Naive thymus-derived CD4-positive, alpha-beta T cell (primary cell): ENCODE data around the gene ACSM6. TPM values are rescaled to one million over a fixed set of nuclear protein-coding genes. Genes with fewer than 3 reads are reported as not detected.

ENCODE experiments used
- ATAC-seq: fragments of 150-1000 bp; cut with Tn5 transposase; 2 replicates; pipeline ENCODE4 v1.10.0; 2021; ENCODE audit warnings: mild to moderate bottlenecking, moderate library complexity
- CTCF ChIA-PET: fragments of 350-600 bp; sonication (Branson Sonifier 250); formaldehyde crosslinking; loops from one replicate; lab custom pipeline; 2021; ENCODE audit warnings: antibody characterized with exemption; lab: Charles Lee
- POLR2A ChIA-PET: fragments of 350-600 bp; sonication (Branson Sonifier 250); formaldehyde crosslinking; loops from one replicate; lab custom pipeline; 2021; ENCODE audit warnings: antibody characterized with exemption, inconsistent platforms; lab: Charles Lee
- DNase-seq, 9 donors: peaks; one replicate each; pipeline versions ENCODE4 v3.0.0 to v3.0.0-alpha.2; 2020 to 2022; ENCODE audit warnings: mixed read lengths in 1 of 9
- H3K27ac ChIP-seq: one replicate; pipeline ENCODE4 v1.7.0; 2013; ENCODE audit warnings: mild to moderate bottlenecking, low read depth, low read length, moderate library complexity
- H3K27me3 ChIP-seq, 2 donors: one replicate each; pipeline ENCODE4 v1.7.0; 2013; ENCODE audit warnings: low read length in 2 of 2, mild to moderate bottlenecking in 2 of 2, moderate library complexity in 2 of 2; ENCODE audit not compliant: control insufficient read depth in 2 of 2, insufficient read depth in 2 of 2
- H3K36me3 ChIP-seq, 3 experiments: 1 replicate in 2 of 3; 2 replicates in 1 of 3; pipeline ENCODE4 v1.7.0; 2013; ENCODE audit warnings: low read length in 3 of 3, mild to moderate bottlenecking in 3 of 3, moderate library complexity in 1 of 3; ENCODE audit not compliant: insufficient read depth in 3 of 3, control insufficient read depth in 2 of 3
- H3K4me1 ChIP-seq, 2 donors: one replicate each; pipeline ENCODE4 v1.7.0; 2013; ENCODE audit warnings: low read length in 2 of 2, mild to moderate bottlenecking in 2 of 2, moderate library complexity in 1 of 2; ENCODE audit not compliant: control insufficient read depth in 2 of 2, insufficient read depth in 2 of 2
- H3K4me3 ChIP-seq: 2 replicates; pipeline ENCODE4 v1.7.0; 2013; ENCODE audit warnings: mild to moderate bottlenecking, low read length
- H3K9me3 ChIP-seq, 3 experiments: 1 replicate in 2 of 3; 2 replicates in 1 of 3; pipeline ENCODE4 v1.7.0; 2013; ENCODE audit warnings: low read length in 3 of 3; ENCODE audit not compliant: control insufficient read depth in 2 of 3
- H3K27ac Mint-ChIP-seq, 9 donors: one replicate each; pipeline ENCODE4 v1.8.0; 2020 to 2022; ENCODE audit warnings: mixed read lengths in 9 of 9, mild to moderate bottlenecking in 8 of 9, moderate library complexity in 5 of 9, inconsistent platforms in 2 of 9
- H3K27me3 Mint-ChIP-seq, 5 donors: one replicate each; pipeline ENCODE4 v1.8.0; 2021 to 2022; ENCODE audit warnings: mixed read lengths in 5 of 5, mild to moderate bottlenecking in 1 of 5
- H3K36me3 Mint-ChIP-seq, 5 donors: one replicate each; pipeline ENCODE4 v1.8.0; 2020 to 2022; ENCODE audit warnings: mixed read lengths in 5 of 5, mild to moderate bottlenecking in 3 of 5, inconsistent platforms in 1 of 5
- H3K4me1 Mint-ChIP-seq, 7 donors: one replicate each; pipeline ENCODE4 v1.8.0; 2020 to 2022; ENCODE audit warnings: mixed read lengths in 7 of 7, mild to moderate bottlenecking in 3 of 7, inconsistent platforms in 1 of 7
- H3K4me3 Mint-ChIP-seq, 10 donors: one replicate each; pipeline ENCODE4 v1.8.0; 2020 to 2022; ENCODE audit warnings: mild to moderate bottlenecking in 10 of 10, mixed read lengths in 10 of 10, moderate library complexity in 6 of 10, inconsistent platforms in 2 of 10
- H3K9me3 Mint-ChIP-seq, 11 donors: one replicate each; pipeline ENCODE4 v1.8.0; 2020 to 2022; ENCODE audit warnings: mixed read lengths in 11 of 11, mild to moderate bottlenecking in 4 of 11, inconsistent platforms in 1 of 11, moderate library complexity in 1 of 11
- intact Hi-C, 2 donors: fragments of 100-400 bp; cut with micrococcal nuclease; formaldehyde crosslinking; loops; one replicate each; pipeline ENCODE4 v1.15.1; 2023
- polyA plus RNA-seq, 2 donors: library from polyadenylated mRNA; unstranded; fragments of 300-500 nt; fragmentation: Illumina TruSeq; gene quantifications; one replicate each; pipeline ENCODE4 v1.2.3, GENCODE V29; 2021
- total RNA-seq, 6 experiments: library from RNA in 5 of 6; stranded (reverse) in 5 of 6; gene quantifications; 1 replicate in 5 of 6; 2 replicates in 1 of 6; pipeline ENCODE4 v1.2.3 and lab custom pipeline; 2021 to 2026

The ACSM6 gene
- total and polyA plus RNA-seq, 7 experiments from 2014 or later: not detected

GRCh38 chr10:95177429-95177828 lies 16.6 kb upstream of the ACSM6 start:
- H3K27ac ChIP-seq: no peak overlapping the region
- Mint-ChIP-seq H3K27ac (no peak overlapping the region), H3K4me3 (no peak overlapping the region), H3K27me3 (peaks cover 0 to 28% (median 11%) of the 10 kb centered on the region in 5 donors), H3K4me1 (no peaks in the 10 kb centered on the region), H3K36me3 (no peaks in the 10 kb centered on the region), H3K9me3 (peaks cover 0 to 7% (median 1%) of the 10 kb centered on the region in 11 donors)
- ATAC-seq (no peak), DNase-seq (no peak)
- no peaks in the 10 kb centered on the region for H3K4me1 ChIP-seq
- intact Hi-C loops: no loop called here
- CTCF ChIA-PET: no interaction called here
- POLR2A ChIA-PET: no interaction called here
- no peaks in the 10 kb centered on the region for H3K27me3 ChIP-seq
- no peak overlapping the region for H3K4me3 ChIP-seq
- no peaks in the 10 kb centered on the region for H3K36me3 ChIP-seq
- H3K9me3 ChIP-seq: no peaks in the 10 kb centered on the region

GRCh38 chr10:95178266-95178665 lies 15.8 kb upstream of the ACSM6 start:
- POLR2A ChIA-PET: no interaction called here
- H3K4me3 Mint-ChIP-seq: no peak overlapping the region
- no peak overlapping the region for H3K27ac Mint-ChIP-seq

GRCh38 chr10:95178797-95179196 lies 15.2 kb upstream of the ACSM6 start:
- ATAC-seq (no peak), DNase-seq (no peak)
- intact Hi-C loops: no loop called here
- Mint-ChIP-seq H3K36me3 (no peaks in the 10 kb centered on the region), H3K27ac (no peak overlapping the region), H3K27me3 (peaks cover 0 to 36% (median 11%) of the 10 kb centered on the region in 5 donors), H3K9me3 (peaks cover 0 to 7% (median 1%) of the 10 kb centered on the region in 11 donors), H3K4me3 (no peak overlapping the region), H3K4me1 (peaks cover 0 to 4% (median 1%) of the 10 kb centered on the region in 7 donors)
- no peak overlapping the region for H3K4me3 ChIP-seq
- ChIA-PET POLR2A (no interaction called here), CTCF (no interaction called here)
- no peaks in the 10 kb centered on the region for H3K36me3 ChIP-seq
- H3K9me3 ChIP-seq: no peaks in the 10 kb centered on the region
- no peak overlapping the region for H3K27ac ChIP-seq
- no peaks in the 10 kb centered on the region for H3K4me1 ChIP-seq
- H3K27me3 ChIP-seq: no peaks in the 10 kb centered on the region

More at GRCh38 chr10:95178266-95178665, 15.8 kb upstream of the ACSM6 start:
- no peak overlapping the region for H3K4me3 ChIP-seq
- peaks cover 0 to 35% (median 11%) of the 10 kb centered on the region in 5 donors for H3K27me3 Mint-ChIP-seq
- intact Hi-C loops: no loop called here
- peaks cover 0 to 7% (median 1%) of the 10 kb centered on the region in 11 donors for H3K9me3 Mint-ChIP-seq
- no peaks in the 10 kb centered on the region for H3K36me3 ChIP-seq
- no peaks in the 10 kb centered on the region for H3K4me1 ChIP-seq
- H3K27me3 ChIP-seq: no peaks in the 10 kb centered on the region
- no peaks in the 10 kb centered on the region for H3K36me3 Mint-ChIP-seq
- ATAC-seq (no peak), DNase-seq (no peak)
- CTCF ChIA-PET: no interaction called here
- H3K27ac ChIP-seq: no peak overlapping the region
- peaks cover 0 to 4% (median 0%) of the 10 kb centered on the region in 7 donors for H3K4me1 Mint-ChIP-seq
- H3K9me3 ChIP-seq: no peaks in the 10 kb centered on the region

GRCh38 chr10:95181726-95182125 lies 12.3 kb upstream of the ACSM6 start:
- intact Hi-C loops: loop anchor here (2.0 to 5.0 kb wide), 5 partner anchors 49 to 634 kb away; partner anchors contain the start of genes HELLS (in 1 of the 2) and PDLIM1 (in 1 of the 2)
- no peak overlapping the region for H3K27ac Mint-ChIP-seq
- Histone ChIP-seq H3K27ac (no peak overlapping the region), H3K36me3 (no peaks in the 10 kb centered on the region), H3K9me3 (no peaks in the 10 kb centered on the region), H3K4me3 (no peak overlapping the region), H3K4me1 (no peaks in the 10 kb centered on the region), H3K27me3 (no peaks in the 10 kb centered on the region)
- peaks cover 0 to 5% (median 2%) of the 10 kb centered on the region in 11 donors for H3K9me3 Mint-ChIP-seq
- CTCF ChIA-PET: interaction anchor here (1.6 kb wide), 1 partner anchor 62 kb away, joined by 5 read pairs; no protein-coding TSS in a partner anchor
- peaks cover 0 to 50% (median 24%) of the 10 kb centered on the region in 5 donors for H3K27me3 Mint-ChIP-seq
- POLR2A ChIA-PET: no interaction called here
- H3K4me1 Mint-ChIP-seq: peaks cover 5 to 10% (median 6%) of the 10 kb centered on the region in 7 donors
- H3K36me3 Mint-ChIP-seq: peaks cover 0 to 3% (median 0%) of the 10 kb centered on the region in 5 donors
- H3K4me3 Mint-ChIP-seq: no peak overlapping the region
- no peak for ATAC-seq
- DNase-seq: no peak

GRCh38 chr10:95183271-95184230 lies 10.5 kb upstream of the ACSM6 start:
- H3K9me3 Mint-ChIP-seq: peaks cover 0 to 5% (median 0%) of the 10 kb centered on the region in 11 donors
- H3K4me3 ChIP-seq: peak overlapping the region; percentile 55
- H3K9me3 ChIP-seq: no peaks in the 10 kb centered on the region
- no peaks in the 10 kb centered on the region for H3K36me3 ChIP-seq
- no peaks in the 10 kb centered on the region for H3K4me1 ChIP-seq
- H3K27me3 ChIP-seq: no peaks in the 10 kb centered on the region
- POLR2A ChIA-PET: no interaction called here
- ATAC-seq: peak; percentile 95
- intact Hi-C loops: loop anchor here (1.0 to 5.0 kb wide), 9 partner anchors 47 to 636 kb away; partner anchors contain the start of genes HELLS (in 1 of the 2) and PDLIM1 (in 1 of the 2)
- H3K4me3 Mint-ChIP-seq: peak overlapping the region; percentile 72 to 82 (median 78)
- CTCF ChIA-PET: interaction anchor here (1.6 kb wide), 1 partner anchor 60 kb away, joined by 5 read pairs; no protein-coding TSS in a partner anchor
- H3K27ac Mint-ChIP-seq: peak overlapping the region in 2 of 9 donors; percentile 29 to 42
- H3K36me3 Mint-ChIP-seq: peaks cover 0 to 3% (median 0%) of the 10 kb centered on the region in 5 donors
- peak; percentile 10 to 88 (median 55) for DNase-seq
- no peak overlapping the region for H3K27ac ChIP-seq
- peaks cover 5 to 10% (median 6%) of the 10 kb centered on the region in 7 donors for H3K4me1 Mint-ChIP-seq
- peaks cover 0 to 49% (median 24%) of the 10 kb centered on the region in 5 donors for H3K27me3 Mint-ChIP-seq

- no peak overlapping the region for H3K4me3 Mint-ChIP-seq
- POLR2A ChIA-PET: no interaction called here
- Histone ChIP-seq H3K36me3 (no peaks in the 10 kb centered on the region), H3K27me3 (no peaks in the 10 kb centered on the region), H3K4me3 (no peak overlapping the region), H3K9me3 (no peaks in the 10 kb centered on the region), H3K27ac (no peak overlapping the region), H3K4me1 (no peaks in the 10 kb centered on the region)
- H3K27me3 Mint-ChIP-seq: peaks cover under 1 to 34% (median 14%) of the 10 kb centered on the region in 5 donors
- H3K27ac Mint-ChIP-seq: no peak overlapping the region
- DNase-seq (no peak), ATAC-seq (no peak)
- peaks cover 5 to 10% (median 6%) of the 10 kb centered on the region in 7 donors for H3K4me1 Mint-ChIP-seq
- H3K36me3 Mint-ChIP-seq: peaks cover 0 to 3% (median 0%) of the 10 kb centered on the region in 5 donors
- intact Hi-C loops: no loop called here
- H3K9me3 Mint-ChIP-seq: peaks cover 0 to 5% (median 0%) of the 10 kb centered on the region in 11 donors
- CTCF ChIA-PET: no interaction called here
These were observed 6.4 kb upstream of the ACSM6 start for GRCh38 chr10:95187617-95188016.
